Bronchial epithelial cell (primary cell): ENCODE results near the gene NDFIP2. TPM values are rescaled to one million over a fixed set of nuclear protein-coding genes. Genes with fewer than 3 reads are reported as not detected.
"Not testable (repeated sequence)": the region's sequence is repeated elsewhere in the genome, so short reads cannot be mapped to it uniquely, and the experiment has no call there.

Experiments
- DNase-seq: peaks from one replicate; pipeline ENCODE4 v3.0.0-alpha.2; 2010; ENCODE audit warnings: low read depth
- FAIRE-seq: peaks from 2 replicates; lab custom pipeline; 2011; peaks lifted over from hg19 to GRCh38; lab: Jason Lieb, UNC
- H3K27me3 ChIP-seq: 2 replicates; pipeline ENCODE4 v1.5.1; 2011; ENCODE audit warnings: low read length; ENCODE audit not compliant: control insufficient read depth, insufficient read depth
- H3K36me3 ChIP-seq: 2 replicates; pipeline ENCODE4 v1.5.1; 2011; ENCODE audit warnings: low read length; ENCODE audit not compliant: control insufficient read depth, insufficient read depth
- H3K4me3 ChIP-seq: 2 replicates; pipeline ENCODE4 v1.5.1; 2011; ENCODE audit warnings: mild to moderate bottlenecking, low read depth, low read length, control low read depth
- total RNA-seq: library from RNA; depleted of rRNA; stranded (reverse); fragments of >200 nt; gene quantifications from 2 replicates; pipeline ENCODE4 v1.2.1, GENCODE V29; 2014
- TF ChIP-seq, protein P1 (sequence below): IDR thresholded peaks from 2 replicates; pipeline ENCODE4 v1.5.1; 2011; ENCODE audit warnings: mild to moderate bottlenecking, moderate library complexity, low read length, control low read depth, inconsistent platforms; ENCODE audit not compliant: insufficient read depth, severe bottlenecking

NDFIP2 gene
- total RNA-seq, 1 donor from 2014 or later: 80.0 TPM

DNA sequence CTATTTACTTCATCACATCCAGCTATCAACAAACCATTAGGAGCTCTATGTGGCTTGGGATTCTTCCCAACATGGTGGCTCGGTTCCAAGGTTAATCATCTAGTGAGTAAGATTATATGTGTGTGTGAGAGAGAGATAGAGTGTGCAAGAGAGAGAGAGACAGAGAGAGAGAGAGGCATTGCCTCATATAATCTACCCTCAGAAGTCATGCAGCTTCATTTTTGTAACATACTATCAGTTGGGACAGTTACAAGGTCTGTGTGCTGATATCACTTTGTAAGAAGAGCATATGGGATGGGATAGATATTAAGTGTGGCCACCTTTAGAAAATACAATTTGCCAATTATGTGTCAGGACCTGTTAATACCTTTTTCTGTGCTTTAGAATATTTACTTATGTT lies 104.1 kb downstream of the NDFIP2 start:
- Histone ChIP-seq H3K36me3 (no peaks in the 10 kb centered on the region), H3K27me3 (no peaks in the 10 kb centered on the region), H3K4me3 (no peak overlapping the region)
- DNase-seq (no peak), FAIRE-seq (no peak)
- TF ChIP-seq, protein P1, sequence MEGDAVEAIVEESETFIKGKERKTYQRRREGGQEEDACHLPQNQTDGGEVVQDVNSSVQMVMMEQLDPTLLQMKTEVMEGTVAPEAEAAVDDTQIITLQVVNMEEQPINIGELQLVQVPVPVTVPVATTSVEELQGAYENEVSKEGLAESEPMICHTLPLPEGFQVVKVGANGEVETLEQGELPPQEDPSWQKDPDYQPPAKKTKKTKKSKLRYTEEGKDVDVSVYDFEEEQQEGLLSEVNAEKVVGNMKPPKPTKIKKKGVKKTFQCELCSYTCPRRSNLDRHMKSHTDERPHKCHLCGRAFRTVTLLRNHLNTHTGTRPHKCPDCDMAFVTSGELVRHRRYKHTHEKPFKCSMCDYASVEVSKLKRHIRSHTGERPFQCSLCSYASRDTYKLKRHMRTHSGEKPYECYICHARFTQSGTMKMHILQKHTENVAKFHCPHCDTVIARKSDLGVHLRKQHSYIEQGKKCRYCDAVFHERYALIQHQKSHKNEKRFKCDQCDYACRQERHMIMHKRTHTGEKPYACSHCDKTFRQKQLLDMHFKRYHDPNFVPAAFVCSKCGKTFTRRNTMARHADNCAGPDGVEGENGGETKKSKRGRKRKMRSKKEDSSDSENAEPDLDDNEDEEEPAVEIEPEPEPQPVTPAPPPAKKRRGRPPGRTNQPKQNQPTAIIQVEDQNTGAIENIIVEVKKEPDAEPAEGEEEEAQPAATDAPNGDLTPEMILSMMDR: no peak

DNA sequence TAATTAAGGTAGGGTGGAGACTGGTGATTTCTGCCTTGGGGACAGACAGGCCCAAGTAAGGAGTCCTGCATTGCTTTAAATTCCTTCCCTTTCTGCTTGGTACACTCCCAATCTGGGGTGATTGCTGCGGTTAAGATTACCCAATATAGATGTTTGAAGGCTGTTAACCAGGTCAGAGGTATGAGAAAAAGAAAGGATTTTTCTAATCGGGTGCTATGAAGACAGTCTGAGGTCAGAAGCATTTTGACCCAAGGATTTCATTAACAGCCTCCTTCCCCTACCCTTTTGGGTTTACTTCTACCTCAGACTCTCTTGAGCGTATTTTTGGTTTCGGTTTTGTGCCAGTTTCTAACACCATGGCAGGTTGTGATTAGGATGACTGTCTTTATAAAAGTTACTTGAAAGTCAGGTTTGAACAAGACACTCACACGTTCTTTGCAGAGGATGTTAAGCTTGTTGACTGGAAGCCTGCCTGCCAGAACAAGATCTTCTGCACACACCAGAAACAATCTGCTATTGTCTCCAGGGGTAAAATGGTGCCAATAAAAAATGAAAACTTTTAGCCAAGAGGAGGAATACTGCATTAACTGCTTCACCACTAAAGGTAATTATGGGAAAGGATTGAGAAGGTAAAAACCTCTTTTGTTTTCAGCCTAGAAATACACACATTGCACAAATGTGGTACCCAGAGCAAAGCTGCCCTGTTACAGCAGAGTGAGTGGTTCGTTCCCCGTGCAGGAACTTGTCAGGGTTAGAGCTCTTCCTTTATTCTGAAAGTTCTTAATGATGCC lies 108.8 kb downstream of the NDFIP2 start:
- FAIRE-seq (peak; percentile 36), DNase-seq (peak; percentile 95)
- H3K4me3 ChIP-seq: peak overlapping the region; percentile 27

DNA sequence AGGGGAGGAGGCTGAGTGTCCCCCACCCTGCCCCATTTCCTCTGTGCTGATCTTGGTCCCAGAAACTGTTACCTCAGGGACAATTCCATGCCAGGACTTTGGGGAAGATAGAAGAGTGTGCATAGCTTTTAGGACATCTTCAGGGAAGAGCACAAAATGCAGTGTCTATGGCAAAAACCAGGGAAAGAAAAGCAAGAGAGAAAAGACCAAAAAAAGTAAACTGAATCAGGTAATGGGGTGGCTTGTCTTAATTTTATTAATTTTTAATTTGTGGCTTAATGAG lies 109.4 kb downstream of the NDFIP2 start:
- TF ChIP-seq, protein P1: no peak
- H3K4me3 ChIP-seq: no peak overlapping the region

More for the DNA sequence above, 108.8 kb downstream of the NDFIP2 start:
- TF ChIP-seq, protein P1: no peak
- Histone ChIP-seq H3K27me3 (no peaks in the 10 kb centered on the region), H3K36me3 (no peaks in the 10 kb centered on the region)

DNA sequence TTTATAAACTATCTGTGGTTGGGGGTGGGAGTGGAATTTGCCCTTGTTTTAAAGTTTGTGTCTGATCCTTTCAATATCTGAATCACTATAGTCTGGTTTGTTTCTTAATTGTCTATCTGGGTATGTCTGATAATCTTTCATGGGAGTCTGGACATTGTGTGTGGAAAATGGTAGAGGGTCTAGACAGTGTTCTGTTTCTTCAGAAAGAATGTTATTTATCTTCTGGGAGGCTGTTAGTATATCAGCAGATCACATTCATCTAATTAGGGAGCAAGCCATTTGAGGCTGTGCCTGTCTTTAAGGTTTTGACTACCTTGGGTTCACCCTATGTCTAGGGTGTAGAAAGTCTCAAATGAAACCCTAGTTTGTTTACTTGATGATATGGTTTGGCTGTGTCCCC lies 110.5 kb downstream of the NDFIP2 start:
- Histone ChIP-seq H3K4me3 (no peak overlapping the region), H3K36me3 (no peaks in the 10 kb centered on the region), H3K27me3 (no peaks in the 10 kb centered on the region)
- DNase-seq (no peak), FAIRE-seq (no peak)
- TF ChIP-seq, protein P1: no peak

More for the DNA sequence above, 109.4 kb downstream of the NDFIP2 start:
- DNase-seq (no peak), FAIRE-seq (no peak)
- H3K27me3 ChIP-seq: no peaks in the 10 kb centered on the region
- no peaks in the 10 kb centered on the region for H3K36me3 ChIP-seq

DNA sequence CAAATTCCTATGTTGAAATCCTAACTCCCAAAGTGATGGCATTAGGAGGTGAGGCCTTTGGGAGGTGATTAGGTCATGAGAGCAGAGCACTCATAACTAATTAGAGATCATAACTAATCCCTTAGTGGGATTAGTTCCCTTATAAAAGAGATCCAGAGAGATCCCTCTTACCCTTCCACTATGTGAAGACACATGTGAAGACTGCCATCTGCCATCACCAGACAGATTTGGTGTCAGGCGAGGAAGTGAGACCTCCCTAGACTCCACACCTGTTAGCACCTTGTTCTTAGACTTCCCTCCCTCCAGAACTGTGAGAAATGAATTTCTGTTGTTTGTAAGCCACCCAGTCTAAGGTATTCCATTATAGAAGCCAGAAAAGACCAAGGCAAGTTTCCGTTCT lies 112.2 kb downstream of the NDFIP2 start:
- H3K4me3 ChIP-seq: no peak overlapping the region
- FAIRE-seq: no peak
- no peaks in the 10 kb centered on the region for H3K27me3 ChIP-seq
- TF ChIP-seq, protein P1: no peak
- DNase-seq: no peak
- H3K36me3 ChIP-seq: no peaks in the 10 kb centered on the region

DNA sequence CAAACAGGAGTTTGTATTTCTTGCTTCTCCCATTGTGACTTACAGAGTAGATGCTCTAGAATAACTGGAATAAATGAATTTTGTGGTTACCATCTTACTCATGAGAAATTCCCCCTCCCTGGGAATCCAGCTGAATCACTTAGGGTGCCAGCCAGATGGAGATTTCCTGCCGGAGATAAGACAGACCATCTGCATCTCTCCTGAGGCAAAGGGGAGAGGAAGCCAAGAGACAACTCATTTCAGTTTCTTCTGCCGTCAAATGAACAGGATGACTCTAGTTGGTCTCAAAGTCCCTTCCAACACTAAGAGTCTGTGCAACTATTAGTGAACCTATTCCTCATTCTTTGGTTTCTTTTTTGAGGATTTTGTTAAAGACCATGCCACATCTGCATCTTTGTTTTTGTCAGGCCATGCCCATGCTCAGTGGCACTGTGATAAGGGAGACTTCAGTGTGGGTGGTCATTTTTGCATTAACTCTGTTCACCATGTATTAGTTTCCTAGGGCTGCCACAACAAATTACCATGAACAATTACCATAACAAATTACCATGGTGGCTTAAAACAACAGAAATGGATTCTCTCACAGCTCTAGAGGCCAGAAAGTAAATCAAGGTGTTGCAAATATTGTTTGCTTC lies 112.8 kb downstream of the NDFIP2 start:
- TF ChIP-seq, protein P1: no peak
- Histone ChIP-seq H3K36me3 (no peaks in the 10 kb centered on the region), H3K27me3 (no peaks in the 10 kb centered on the region), H3K4me3 (no peak overlapping the region)
- no peak for FAIRE-seq
- DNase-seq: peak; percentile 85

DNA sequence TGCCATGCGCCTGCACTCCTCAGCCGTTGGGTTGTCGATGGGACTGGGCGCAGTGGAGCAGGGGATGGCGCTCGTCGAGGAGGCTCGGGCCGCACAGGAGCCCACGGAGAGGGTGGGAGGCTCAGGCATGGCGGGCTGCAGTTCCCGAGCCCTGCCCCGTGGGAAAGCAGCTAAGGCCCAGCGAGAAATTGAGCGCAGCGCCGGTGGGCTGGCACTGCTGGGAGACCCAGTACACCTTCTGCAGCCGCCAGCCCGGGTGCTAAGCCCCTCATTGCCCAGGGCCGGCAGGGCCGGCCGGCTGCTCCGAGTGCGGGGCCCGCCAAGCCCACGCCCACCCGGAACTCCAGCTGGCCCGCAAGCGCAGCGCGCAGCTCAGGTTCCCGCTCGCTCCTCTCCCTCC lies 119.2 kb downstream of the NDFIP2 start:
- FAIRE-seq, H3K27me3 ChIP-seq, DNase-seq, H3K36me3 ChIP-seq, H3K4me3 ChIP-seq: not testable (repeated sequence)
